HPDE6-E6E7 (cell line): ENCODE measurements around the gene TMEM74B.
"Not testable (repeated sequence)": the region's sequence is repeated elsewhere in the genome, so short reads cannot be mapped to it uniquely, and the experiment has no call there.

Experiments used
- DNase-seq: peaks from one replicate; pipeline ENCODE4 v3.0.0; 2011; ENCODE audit warnings: missing footprints; ENCODE audit errors: extremely low spot score

TMEM74B gene

GRCh38 chr20:1184638-1185315 lies at the start of gene TMEM74B:
Gene TMEM74B, minus strand, starts transcription at chr20:1184981. Its CDS starts 1,180 bp downstream, at chr20:1183801.
- DNase-seq = no peak

GRCh38 chr20:1232286-1233111 lies 47.7 kb upstream of the TMEM74B start:
- no peak for DNase-seq

- no peak for DNase-seq
Observed at GRCh38 chr20:1229541-1229940, 44.8 kb upstream of the TMEM74B start.

- peak; percentile 87 for DNase-seq
Observed at GRCh38 chr20:1225783-1226654, 41.2 kb upstream of the TMEM74B start, which contains the start of gene RAD21L1. Gene RAD21L1, plus strand, starts transcription at chr20:1226044. Its CDS starts 2,410 bp downstream, at chr20:1228454.

- DNase-seq = peak; percentile 90
Observed at GRCh38 chr20:1225263-1225782, 40.5 kb upstream of the TMEM74B start.

- DNase-seq = no peak
Observed at GRCh38 chr20:1224205-1224890, 39.6 kb upstream of the TMEM74B start.

GRCh38 chr20:1222750-1223149 lies 38.0 kb upstream of the TMEM74B start:
- not testable (repeated sequence) for DNase-seq

GRCh38 chr20:1216527-1217427 lies 32.0 kb upstream of the TMEM74B start:
- not testable (repeated sequence) for DNase-seq

- DNase-seq = no peak
Observed at GRCh38 chr20:1215386-1216170, 30.8 kb upstream of the TMEM74B start.

GRCh38 chr20:1214838-1215261 lies 30.1 kb upstream of the TMEM74B start:
- DNase-seq = no peak

GRCh38 chr20:1212607-1213396 lies 28.0 kb upstream of the TMEM74B start:
- DNase-seq = peak; percentile 77

GRCh38 chr20:1212023-1212422 lies 27.2 kb upstream of the TMEM74B start:
- DNase-seq = no peak

- no peak for DNase-seq
Observed at GRCh38 chr20:1210501-1210900, 25.7 kb upstream of the TMEM74B start.

GRCh38 chr20:1209447-1210387 lies 24.9 kb upstream of the TMEM74B start:
- no peak for DNase-seq

- no peak for DNase-seq
Observed at GRCh38 chr20:1207293-1207878, 22.6 kb upstream of the TMEM74B start.

- DNase-seq = no peak
Observed at GRCh38 chr20:1206366-1207148, 21.8 kb upstream of the TMEM74B start.
